ACC112 (cell line): ENCODE results near the gene YIPF4.
A peak's percentile ranks its signal among the peaks of the same experiment; 100 is the strongest.
"Not testable (repeated sequence)": the region's sequence is repeated elsewhere in the genome, so short reads cannot be mapped to it uniquely, and the experiment has no call there.

Experiments
- H2AFZ ChIP-seq: fragments of 200-600 bp; sonication (generic); one replicate; pipeline ENCODE4 v1.6.0; 2017; ENCODE audit warnings: antibody characterized with exemption, low read length; ENCODE audit not compliant: unreplicated experiment
- H3K27ac ChIP-seq: fragments of 200-600 bp; sonication (generic); 2 replicates; pipeline ENCODE4 v1.5.1; 2014; ENCODE audit warnings: low read depth, mild to moderate bottlenecking, antibody characterized with exemption, low read length, moderate library complexity
- H3K27me3 ChIP-seq: fragments of 200-600 bp; sonication (generic); 2 replicates; pipeline ENCODE4 v1.6.1; 2014; ENCODE audit warnings: mild to moderate bottlenecking, antibody characterized with exemption, low read length, moderate library complexity, mixed read lengths; ENCODE audit not compliant: insufficient read depth
- H3K36me3 ChIP-seq: fragments of 200-600 bp; sonication (generic); 2 replicates; pipeline ENCODE4 v1.6.1; 2016; ENCODE audit warnings: mild to moderate bottlenecking, antibody characterized with exemption, low read length, moderate library complexity, mixed read lengths; ENCODE audit not compliant: insufficient read depth
- H3K4me1 ChIP-seq: fragments of 200-600 bp; sonication (generic); one replicate; pipeline ENCODE4 v1.6.1; 2016; ENCODE audit warnings: low read length, mixed read lengths; ENCODE audit not compliant: insufficient read depth, unreplicated experiment, control insufficient read depth
- H3K4me3 ChIP-seq: fragments of 200-600 bp; sonication (generic); 2 replicates; pipeline ENCODE4 v1.5.1; 2014; ENCODE audit warnings: mild to moderate bottlenecking, low read depth, low read length
- H3K79me2 ChIP-seq: fragments of 200-600 bp; sonication (generic); one replicate; pipeline ENCODE4 v1.6.0; 2016; ENCODE audit warnings: low read length; ENCODE audit not compliant: control insufficient read depth, unreplicated experiment, insufficient read depth

YIPF4 gene

GRCh38 chr2:32330136-32330535, 52.4 kb downstream of the YIPF4 start:
- Histone ChIP-seq H3K27me3 (no peaks in the 10 kb centered on the region), H3K36me3 (no peaks in the 10 kb centered on the region), H3K4me1 (no peaks in the 10 kb centered on the region), H3K79me2 (no peaks in the 10 kb centered on the region), H2AFZ (no peak overlapping the region), H3K27ac (no peak overlapping the region), H3K4me3 (no peak overlapping the region)

GRCh38 chr2:32342801-32343200, 65.1 kb downstream of the YIPF4 start:
- Histone ChIP-seq H2AFZ (no peak overlapping the region), H3K79me2 (no peaks in the 10 kb centered on the region), H3K27ac (no peak overlapping the region), H3K4me3 (no peak overlapping the region), H3K4me1 (peaks cover 4% of the 10 kb centered on the region), H3K27me3 (no peaks in the 10 kb centered on the region), H3K36me3 (no peaks in the 10 kb centered on the region)

GRCh38 chr2:32350797-32351196, 73.1 kb downstream of the YIPF4 start:
- H3K27ac ChIP-seq, H3K79me2 ChIP-seq, H3K4me1 ChIP-seq, H3K4me3 ChIP-seq, H2AFZ ChIP-seq, H3K36me3 ChIP-seq, H3K27me3 ChIP-seq: not testable (repeated sequence)

DNA sequence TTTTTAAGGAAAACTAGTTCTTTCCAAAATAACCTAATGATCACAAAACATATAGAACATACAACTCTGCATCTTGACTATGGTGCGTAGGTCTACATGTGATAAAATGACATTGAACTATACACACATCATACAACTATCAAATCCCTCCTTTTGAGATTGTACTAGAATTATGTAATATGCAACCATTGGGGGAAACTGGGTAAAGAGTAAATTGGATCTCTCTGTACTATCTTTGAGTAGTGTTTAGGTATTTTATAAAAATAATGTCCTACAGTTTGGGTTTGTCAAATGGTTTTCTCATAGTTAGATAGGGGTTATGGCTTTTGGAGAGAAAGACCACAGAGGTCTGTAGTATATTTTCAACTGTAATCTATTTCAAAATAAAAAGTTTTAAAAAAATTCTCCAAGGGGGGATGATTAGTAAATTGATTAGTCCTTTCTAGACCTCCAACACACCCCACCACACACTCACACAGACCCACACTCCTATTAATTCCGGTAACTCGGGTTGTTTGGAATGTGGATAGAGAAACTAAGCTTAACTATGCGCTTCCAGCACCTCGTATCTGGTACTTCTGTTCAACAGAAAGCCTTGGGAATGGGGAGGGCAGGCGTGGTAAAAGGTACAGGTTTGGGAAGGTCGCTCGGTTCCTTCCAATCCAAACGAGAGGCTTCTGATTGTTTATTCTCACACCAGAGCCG, 78.4 kb downstream of the YIPF4 start:
- Histone ChIP-seq H3K79me2 (peaks cover 38% of the 10 kb centered on the region), H3K27me3 (no peaks in the 10 kb centered on the region), H3K27ac (peak overlapping the region; percentile 77), H2AFZ (peak overlapping the region; percentile 79), H3K4me3 (peak overlapping the region; percentile 92), H3K4me1 (peaks cover 30% of the 10 kb centered on the region), H3K36me3 (peaks cover 7% of the 10 kb centered on the region; the same call in 1 of the 2 replicates)

GRCh38 chr2:32356681-32357317, 79.1 kb downstream of the YIPF4 start, which contains the start of gene BIRC6:
Gene BIRC6 (plus strand): TSS chr2:32357023. CDS start chr2:32357162, 139 bp downstream.
- Histone ChIP-seq H3K36me3 (peaks cover 14% of the 10 kb centered on the region), H2AFZ (peak within 1 kb of the TSS; percentile 79), H3K4me3 (peak within 1 kb of the TSS; percentile 92), H3K27me3 (no peaks in the 10 kb centered on the region), H3K79me2 (peaks cover 45% of the 10 kb centered on the region), H3K4me1 (peaks cover 30% of the 10 kb centered on the region), H3K27ac (peak within 1 kb of the TSS; percentile 77)

DNA sequence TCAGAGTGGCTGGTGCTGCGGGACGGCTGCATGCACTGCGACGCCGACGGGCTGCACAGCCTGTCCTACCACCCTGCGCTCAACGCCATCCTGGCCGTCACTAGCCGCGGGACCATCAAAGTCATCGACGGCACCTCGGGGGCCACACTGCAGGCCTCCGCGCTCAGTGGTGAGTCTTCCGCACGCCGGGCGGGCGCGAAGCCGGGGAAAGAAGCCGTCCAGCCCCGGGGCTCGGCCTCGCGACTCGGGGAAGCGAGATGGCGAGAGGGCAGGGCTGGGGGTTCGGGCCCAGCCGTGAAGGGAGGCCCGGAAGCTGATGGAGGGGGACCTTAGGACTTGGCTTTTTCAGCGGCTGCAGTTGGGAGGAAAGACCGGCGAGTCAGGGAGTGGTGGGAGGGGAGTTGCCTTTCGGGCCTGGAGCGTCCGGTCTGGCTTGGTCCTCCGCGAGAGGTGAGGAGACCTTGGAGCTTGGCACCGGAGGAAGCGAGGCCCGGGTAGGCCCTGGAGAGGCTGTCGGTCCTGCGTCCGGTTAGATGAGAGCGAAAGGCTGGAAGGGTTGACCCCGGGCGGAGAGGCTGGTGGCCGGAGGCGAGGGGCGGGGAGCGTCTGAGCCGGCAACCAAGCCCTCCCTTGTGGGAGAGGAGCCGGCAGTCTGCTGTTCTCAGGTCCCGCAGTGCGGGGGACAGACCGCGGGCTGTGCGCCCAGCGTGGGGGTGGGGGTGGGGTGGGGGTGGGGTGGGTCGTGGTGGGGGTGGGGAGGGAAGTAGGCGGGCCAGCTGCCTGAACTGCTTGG, 79.8 kb downstream of the YIPF4 start:
- H2AFZ ChIP-seq, result peak overlapping the region; percentile 52

GRCh38 chr2:32358111-32358482, 80.4 kb downstream of the YIPF4 start:
- Histone ChIP-seq H2AFZ (no peak overlapping the region), H3K27me3 (no peaks in the 10 kb centered on the region), H3K4me1 (peaks cover 29% of the 10 kb centered on the region), H3K4me3 (peak overlapping the region; percentile 92), H3K27ac (peak overlapping the region; percentile 37; the same call in 1 of the 2 replicates), H3K79me2 (peaks cover 58% of the 10 kb centered on the region), H3K36me3 (peaks cover 15% of the 10 kb centered on the region)

More for the DNA sequence above, 79.8 kb downstream of the YIPF4 start:
- Histone ChIP-seq H3K27ac (peak overlapping the region; percentile 77), H3K4me1 (peaks cover 30% of the 10 kb centered on the region), H3K27me3 (no peaks in the 10 kb centered on the region), H3K4me3 (peak overlapping the region; percentile 92), H3K36me3 (peaks cover 15% of the 10 kb centered on the region), H3K79me2 (peaks cover 52% of the 10 kb centered on the region)

DNA sequence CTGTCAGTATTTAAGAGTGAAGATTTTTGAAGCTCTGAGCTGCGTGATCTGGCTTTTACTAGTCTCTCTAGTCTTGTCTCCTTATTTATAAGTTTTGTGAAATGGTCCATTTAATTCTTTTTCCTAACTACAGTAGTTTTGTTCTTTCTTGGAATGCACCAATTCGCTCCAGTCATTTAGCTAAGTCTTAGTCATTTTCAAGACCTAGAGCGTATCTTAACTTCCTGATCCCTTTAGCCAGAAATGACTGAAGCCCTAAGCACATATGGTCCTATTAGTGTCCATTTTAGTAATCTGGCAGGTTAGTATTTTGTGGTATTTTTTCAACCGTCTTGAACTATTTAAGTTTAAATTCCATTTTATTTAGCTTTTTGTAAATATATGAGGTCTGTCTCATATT, 82.7 kb downstream of the YIPF4 start:
- H3K79me2 ChIP-seq, result peaks cover 81% of the 10 kb centered on the region
- peaks cover 28% of the 10 kb centered on the region for H3K4me1 ChIP-seq
- H3K27me3 ChIP-seq, result no peaks in the 10 kb centered on the region
- peaks cover 15% of the 10 kb centered on the region for H3K36me3 ChIP-seq
- no peak overlapping the region for H3K27ac ChIP-seq
- H3K4me3 ChIP-seq, result no peak overlapping the region
- H2AFZ ChIP-seq, result no peak overlapping the region

GRCh38 chr2:32362997-32363396, 85.3 kb downstream of the YIPF4 start:
- H3K27me3 ChIP-seq, H3K27ac ChIP-seq, H3K4me3 ChIP-seq, H2AFZ ChIP-seq: not testable (repeated sequence)
- Histone ChIP-seq H3K36me3 (peaks cover 15% of the 10 kb centered on the region), H3K79me2 (peaks cover 99% of the 10 kb centered on the region), H3K4me1 (peaks cover 28% of the 10 kb centered on the region)

GRCh38 chr2:32363597-32363996, 85.9 kb downstream of the YIPF4 start:
- Histone ChIP-seq H3K27ac (no peak overlapping the region), H3K79me2 (peaks cover 99% of the 10 kb centered on the region), H3K36me3 (peaks cover 15% of the 10 kb centered on the region), H2AFZ (no peak overlapping the region), H3K4me3 (no peak overlapping the region), H3K4me1 (peaks cover 25% of the 10 kb centered on the region), H3K27me3 (no peaks in the 10 kb centered on the region)
